ENCODE data around the gene UBE2I.

Gene UBE2I

DNA sequence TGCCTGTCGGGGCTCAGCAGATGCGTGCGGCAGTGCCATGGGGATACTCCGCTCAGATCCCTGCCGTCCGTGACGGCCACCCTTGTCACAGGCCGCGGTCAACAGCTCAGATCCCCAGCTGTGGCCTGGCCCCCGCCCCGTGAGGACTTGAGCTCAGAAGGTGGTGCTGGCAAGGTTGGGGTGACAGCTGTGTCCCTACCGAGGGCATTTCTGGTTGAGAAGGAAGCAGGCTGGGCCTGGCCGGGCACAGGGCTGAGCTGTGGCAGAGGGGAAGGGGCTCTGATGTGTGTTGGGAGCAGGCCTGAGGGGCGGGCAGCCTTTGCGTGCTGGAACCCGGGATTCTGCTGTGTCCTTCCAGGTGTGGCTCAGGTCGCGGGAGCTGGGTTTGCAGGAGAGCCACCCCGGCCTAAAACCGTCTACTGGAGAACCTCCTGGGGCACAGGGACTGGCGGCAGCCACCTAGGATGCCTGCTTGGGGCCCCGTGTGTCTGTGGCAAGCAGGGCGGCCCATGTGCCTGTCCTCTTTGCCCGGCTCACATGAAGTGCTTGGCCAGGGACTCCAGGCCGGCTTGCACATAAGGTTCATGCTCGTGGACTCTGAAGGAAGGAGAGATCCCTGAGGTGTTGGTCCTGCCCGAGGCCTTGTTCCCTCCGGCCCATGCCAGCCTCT, 5.1 kb downstream of the UBE2I start:
- TF ChIP-seq, protein P1, sequence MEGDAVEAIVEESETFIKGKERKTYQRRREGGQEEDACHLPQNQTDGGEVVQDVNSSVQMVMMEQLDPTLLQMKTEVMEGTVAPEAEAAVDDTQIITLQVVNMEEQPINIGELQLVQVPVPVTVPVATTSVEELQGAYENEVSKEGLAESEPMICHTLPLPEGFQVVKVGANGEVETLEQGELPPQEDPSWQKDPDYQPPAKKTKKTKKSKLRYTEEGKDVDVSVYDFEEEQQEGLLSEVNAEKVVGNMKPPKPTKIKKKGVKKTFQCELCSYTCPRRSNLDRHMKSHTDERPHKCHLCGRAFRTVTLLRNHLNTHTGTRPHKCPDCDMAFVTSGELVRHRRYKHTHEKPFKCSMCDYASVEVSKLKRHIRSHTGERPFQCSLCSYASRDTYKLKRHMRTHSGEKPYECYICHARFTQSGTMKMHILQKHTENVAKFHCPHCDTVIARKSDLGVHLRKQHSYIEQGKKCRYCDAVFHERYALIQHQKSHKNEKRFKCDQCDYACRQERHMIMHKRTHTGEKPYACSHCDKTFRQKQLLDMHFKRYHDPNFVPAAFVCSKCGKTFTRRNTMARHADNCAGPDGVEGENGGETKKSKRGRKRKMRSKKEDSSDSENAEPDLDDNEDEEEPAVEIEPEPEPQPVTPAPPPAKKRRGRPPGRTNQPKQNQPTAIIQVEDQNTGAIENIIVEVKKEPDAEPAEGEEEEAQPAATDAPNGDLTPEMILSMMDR (IDR thresholded peaks at IDR 0.05; ENCODE audit: low read depth, low read length): no peak
- Histone ChIP-seq H3K4me1 (no peaks in the 10 kb centered on the region), H3K4me3 (ENCODE audit: low read depth, low read length) (no peak overlapping the region), H3K36me3 (peaks cover 73% of the 10 kb centered on the region), H3K27me3 (no peaks in the 10 kb centered on the region), H3K9me3 (no peaks in the 10 kb centered on the region)
- no peak for DNase-seq

DNA sequence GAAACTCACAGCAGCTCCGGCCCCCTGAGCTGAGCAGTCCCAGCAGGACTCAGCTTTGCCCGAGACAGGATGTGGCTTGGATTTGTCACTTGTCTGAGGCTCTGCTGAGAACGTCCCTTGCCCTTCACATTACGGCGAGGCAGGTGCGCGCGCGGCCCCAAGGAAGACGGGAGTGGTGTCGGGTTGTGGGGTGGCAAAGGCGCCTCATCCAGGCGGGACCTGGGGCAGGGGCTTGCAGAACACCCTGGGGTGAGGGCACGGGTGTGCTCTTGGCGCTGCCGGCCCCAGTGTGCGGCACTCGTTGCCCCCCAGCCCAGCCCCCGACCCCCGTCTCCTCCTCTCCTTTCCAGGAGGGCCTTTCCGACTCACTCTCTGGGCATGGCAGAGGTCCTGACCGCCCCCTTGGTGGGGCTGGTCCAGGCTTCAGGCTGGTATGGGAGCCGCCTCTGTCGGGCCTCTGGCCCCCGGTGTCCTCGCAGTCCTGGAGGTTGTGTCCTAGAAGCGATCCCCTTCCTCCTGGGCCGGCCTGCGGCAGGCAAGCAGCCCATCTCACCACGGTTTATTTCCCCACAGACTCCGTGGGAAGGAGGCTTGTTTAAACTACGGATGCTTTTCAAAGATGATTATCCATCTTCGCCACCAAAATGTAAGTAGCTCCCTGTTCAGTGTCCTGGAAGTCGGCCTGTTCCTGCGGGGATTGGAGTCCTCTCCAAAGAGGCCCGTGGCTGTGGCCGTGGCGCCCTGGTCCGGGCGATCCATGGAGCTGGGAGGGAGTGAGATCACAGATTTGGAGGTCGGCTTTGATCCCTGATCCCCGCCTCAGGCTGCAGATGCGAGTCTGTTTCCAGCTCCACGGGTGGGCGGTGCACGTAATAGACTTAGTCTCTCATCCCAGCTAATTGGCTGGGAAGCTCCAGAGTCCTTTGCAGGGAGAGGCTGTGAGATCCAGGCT, 5.9 kb downstream of the UBE2I start:
- H3K9me3 ChIP-seq: no peaks in the 10 kb centered on the region
- peaks cover 81% of the 10 kb centered on the region for H3K36me3 ChIP-seq
- H3K27me3 ChIP-seq: no peaks in the 10 kb centered on the region

DNA sequence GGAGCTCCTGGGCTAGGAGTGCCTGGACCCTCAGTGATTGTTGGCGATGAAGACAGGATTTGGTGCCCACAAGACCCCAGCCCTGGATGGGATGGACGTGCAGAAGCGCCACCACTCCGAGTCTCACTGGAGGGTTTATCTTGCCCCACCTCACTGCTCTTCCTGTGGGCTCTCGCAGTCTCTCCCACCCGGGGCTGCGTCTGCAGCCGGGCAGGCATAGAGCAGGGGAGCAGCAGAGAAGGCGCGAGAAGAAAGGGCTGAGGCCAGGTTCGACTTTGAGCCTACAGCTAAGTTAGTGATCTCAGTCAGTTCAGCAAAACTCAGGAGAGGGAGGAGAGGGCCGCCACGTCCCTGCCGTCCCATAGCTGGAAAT, 6.6 kb downstream of the UBE2I start:
- H3K9me3 ChIP-seq: no peaks in the 10 kb centered on the region
- H3K27me3 ChIP-seq: no peaks in the 10 kb centered on the region
- DNase-seq: no peak
- H3K36me3 ChIP-seq: peaks cover 88% of the 10 kb centered on the region
- TF ChIP-seq, protein P1 (IDR thresholded peaks at IDR 0.05; ENCODE audit: low read depth, low read length): no peak
- H3K4me1 ChIP-seq: no peaks in the 10 kb centered on the region
- H3K4me3 ChIP-seq (ENCODE audit: low read depth, low read length): no peak overlapping the region

More for the DNA sequence above, 5.9 kb downstream of the UBE2I start:
- Histone ChIP-seq H3K4me1 (no peaks in the 10 kb centered on the region), H3K4me3 (ENCODE audit: low read depth, low read length) (no peak overlapping the region)
- no peak for DNase-seq
- TF ChIP-seq, protein P1 (IDR thresholded peaks at IDR 0.05; ENCODE audit: low read depth, low read length): no peak

DNA sequence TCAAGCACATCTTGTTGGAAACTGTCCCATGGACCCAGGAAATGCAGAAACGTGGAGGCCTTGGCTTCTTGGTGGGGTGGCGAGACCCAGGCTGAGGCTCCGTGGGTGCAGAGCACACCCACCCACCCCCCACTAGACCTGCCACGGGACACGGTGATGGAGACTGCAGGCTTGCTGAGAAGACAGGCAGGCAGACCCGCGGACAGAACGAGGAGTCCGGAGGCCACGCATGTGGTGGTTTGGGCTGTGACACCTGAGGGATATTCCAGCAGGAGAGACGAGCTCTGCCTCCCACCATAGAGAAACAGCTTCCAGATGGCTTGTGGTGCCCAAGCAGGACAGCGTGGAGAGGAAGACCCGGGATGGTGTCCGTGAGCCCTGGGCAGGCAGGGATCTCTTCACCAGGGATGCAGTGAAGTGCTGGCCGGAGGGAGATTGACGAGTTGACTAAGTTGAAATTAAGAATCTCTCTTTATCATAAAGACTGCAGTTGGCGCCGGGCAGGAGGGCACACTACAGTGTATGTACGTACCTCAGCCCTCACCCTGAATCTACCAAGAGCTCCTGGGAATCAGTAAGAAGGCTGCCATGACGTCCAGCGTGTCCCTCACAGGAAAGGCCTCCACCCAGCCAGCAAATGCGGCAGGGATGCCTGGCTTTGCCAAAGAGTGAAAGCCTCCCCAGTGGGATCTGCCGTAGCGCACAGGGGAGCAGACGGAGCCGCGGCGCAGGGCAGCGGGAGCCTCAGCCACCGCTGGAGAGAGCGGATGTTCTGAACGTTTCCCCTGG, 8.2 kb downstream of the UBE2I start:
- DNase-seq: peak; percentile 9
- Histone ChIP-seq H3K9me3 (no peaks in the 10 kb centered on the region), H3K36me3 (peaks cover 90% of the 10 kb centered on the region), H3K4me3 (ENCODE audit: low read depth, low read length) (no peak overlapping the region), H3K27me3 (no peaks in the 10 kb centered on the region), H3K4me1 (no peaks in the 10 kb centered on the region)
- TF ChIP-seq, protein P1 (IDR thresholded peaks at IDR 0.05; ENCODE audit: low read depth, low read length): no peak

DNA sequence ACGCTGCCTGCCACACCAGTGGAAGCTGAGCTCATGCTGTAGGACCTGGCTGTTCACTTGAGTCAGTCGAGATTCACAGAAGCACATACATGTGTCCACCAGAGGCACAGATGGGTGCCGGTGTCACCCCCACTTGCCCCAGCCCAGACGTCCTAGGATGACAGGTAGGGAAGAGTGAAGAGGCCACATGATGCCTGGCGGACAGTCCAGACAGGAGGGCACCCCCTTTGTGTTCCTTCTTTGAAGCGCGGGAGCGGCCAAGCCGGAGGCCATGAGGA, 8.8 kb downstream of the UBE2I start:
- no peak overlapping the region for H3K4me3 ChIP-seq (ENCODE audit: low read depth, low read length)
- DNase-seq: no peak
- no peaks in the 10 kb centered on the region for H3K4me1 ChIP-seq
- H3K9me3 ChIP-seq: no peaks in the 10 kb centered on the region
- no peaks in the 10 kb centered on the region for H3K27me3 ChIP-seq
- H3K36me3 ChIP-seq: peaks cover 87% of the 10 kb centered on the region
- TF ChIP-seq, protein P1 (IDR thresholded peaks at IDR 0.05; ENCODE audit: low read depth, low read length): no peak

Measured in BE2C (cell line).